Measurements from ENCODE around the gene WDR88. TPM values are rescaled to one million over a fixed set of nuclear protein-coding genes. Genes with fewer than 3 reads are reported as not detected.
"Not testable (repeated sequence)": the region's sequence is repeated elsewhere in the genome, so short reads cannot be mapped to it uniquely, and the experiment has no call there.

Gene WDR88
- total and polyA plus RNA-seq, 3 experiments from 2014 or later, result 0.25 TPM; not detected in 2

DNA sequence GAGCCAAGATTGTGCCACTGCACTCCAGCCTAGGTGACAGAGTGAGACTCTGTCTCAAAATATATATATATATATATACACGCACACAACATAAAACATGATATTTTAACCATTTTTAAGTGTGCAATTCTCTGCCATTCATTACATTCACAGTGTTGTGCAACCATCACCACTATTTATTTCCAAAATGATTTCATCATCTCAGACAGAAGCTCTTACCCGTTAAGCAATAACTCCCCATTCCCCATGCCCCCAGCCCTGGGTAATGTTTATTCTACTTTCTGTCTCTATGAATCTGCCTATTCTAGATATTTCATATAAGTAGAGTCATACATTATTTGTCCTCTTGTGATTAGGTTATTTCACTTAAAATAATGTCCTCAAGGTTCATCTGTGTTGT lies 20.3 kb downstream of the WDR88 start:
- POLR2A ChIA-PET, result no interaction called here
- H3K27me3 Mint-ChIP-seq, result peaks cover 0 to 1% of the 10 kb centered on the region in 2 donors
- H3K27ac Mint-ChIP-seq, result peak overlapping the region in 1 of 8 donors; percentile 62
- no peaks in the 10 kb centered on the region for H3K9me3 Mint-ChIP-seq
- H3K4me3 Mint-ChIP-seq, result no peak overlapping the region
- H3K36me3 Mint-ChIP-seq, result no peaks in the 10 kb centered on the region
- CTCF ChIA-PET, result interaction anchor here (1.7 kb wide), 1 partner anchor 257 kb away, joined by 3 read pairs; no protein-coding TSS in a partner anchor
- DNase-seq, result no peak
- H3K4me1 ChIP-seq (ENCODE audit: insufficient read depth, low read length), result no peaks in the 10 kb centered on the region
- H3K27ac ChIP-seq (ENCODE audit: low read depth, low read length), result no peak overlapping the region
- H3K27me3 ChIP-seq (ENCODE audit: insufficient read depth, low read length, poor library complexity, severe bottlenecking), result no peaks in the 10 kb centered on the region
- no peaks in the 10 kb centered on the region for H3K4me1 Mint-ChIP-seq
- no peaks in the 10 kb centered on the region for H3K9me3 ChIP-seq (ENCODE audit: low read length)
- H3K36me3 ChIP-seq (ENCODE audit: insufficient read depth, low read length), result no peaks in the 10 kb centered on the region
- H3K4me3 ChIP-seq (ENCODE audit: low read length), result no peak overlapping the region

GRCh38 chr19:33152625-33153024 lies 20.7 kb downstream of the WDR88 start:
- H3K27me3 Mint-ChIP-seq; H3K4me1 ChIP-seq (ENCODE audit: insufficient read depth, low read length); DNase-seq; H3K36me3 Mint-ChIP-seq; H3K4me3 Mint-ChIP-seq; H3K4me1 Mint-ChIP-seq; H3K27ac ChIP-seq (ENCODE audit: low read depth, low read length); H3K4me3 ChIP-seq (ENCODE audit: low read length); H3K9me3 Mint-ChIP-seq; H3K9me3 ChIP-seq (ENCODE audit: low read length); POLR2A ChIA-PET; H3K27me3 ChIP-seq (ENCODE audit: insufficient read depth, low read length, poor library complexity, severe bottlenecking); H3K36me3 ChIP-seq (ENCODE audit: insufficient read depth, low read length): not testable (repeated sequence)
- CTCF ChIA-PET, result interaction anchor here (0.8 to 1.7 kb wide), 2 partner anchors 24 to 257 kb away, joined by 3 read pairs; no protein-coding TSS in a partner anchor
- H3K27ac Mint-ChIP-seq, result peak overlapping the region in 1 of 8 donors; percentile 23

GRCh38 chr19:33154313-33154712 lies 22.4 kb downstream of the WDR88 start:
- H3K4me3 ChIP-seq (ENCODE audit: low read length); H3K9me3 ChIP-seq (ENCODE audit: low read length); H3K9me3 Mint-ChIP-seq; H3K36me3 ChIP-seq (ENCODE audit: insufficient read depth, low read length); H3K27ac ChIP-seq (ENCODE audit: low read depth, low read length); H3K36me3 Mint-ChIP-seq; H3K4me3 Mint-ChIP-seq; H3K27me3 ChIP-seq (ENCODE audit: insufficient read depth, low read length, poor library complexity, severe bottlenecking); H3K27me3 Mint-ChIP-seq; DNase-seq; POLR2A ChIA-PET: not testable (repeated sequence)
- Mint-ChIP-seq H3K4me1 (peaks cover 9 to 15% (median 12%) of the 10 kb centered on the region in 3 donors), H3K27ac (peak overlapping the region in 1 of 8 donors; percentile 32)
- CTCF ChIA-PET, result interaction anchor here (1.3 to 2.1 kb wide), 2 partner anchors 10 to 29 kb away, joined by 4 to 8 read pairs; no protein-coding TSS in a partner anchor
- peaks cover 11% of the 10 kb centered on the region for H3K4me1 ChIP-seq (ENCODE audit: insufficient read depth, low read length)

GRCh38 chr19:33156334-33156733 lies 24.4 kb downstream of the WDR88 start:
- peaks cover 28% of the 10 kb centered on the region for H3K4me1 ChIP-seq (ENCODE audit: insufficient read depth, low read length)
- H3K4me3 Mint-ChIP-seq, result no peak overlapping the region
- POLR2A ChIA-PET, result no interaction called here

GRCh38 chr19:33157906-33158305 lies 26.0 kb downstream of the WDR88 start:
- Mint-ChIP-seq H3K27me3 (peaks cover 0 to 1% of the 10 kb centered on the region in 2 donors), H3K4me1 (peaks cover 30 to 43% (median 40%) of the 10 kb centered on the region in 3 donors), H3K4me3 (peak overlapping the region in 1 of 7 donors; percentile 44), H3K27ac (peak overlapping the region in 6 of 8 donors; percentile 6 to 68 (median 58)), H3K9me3 (no peaks in the 10 kb centered on the region), H3K36me3 (no peaks in the 10 kb centered on the region)
- H3K27me3 ChIP-seq (ENCODE audit: insufficient read depth, low read length, poor library complexity, severe bottlenecking), result no peaks in the 10 kb centered on the region
- DNase-seq, result no peak
- no peak overlapping the region for H3K4me3 ChIP-seq (ENCODE audit: low read length)
- H3K4me1 ChIP-seq (ENCODE audit: insufficient read depth, low read length), result peaks cover 31% of the 10 kb centered on the region
- CTCF ChIA-PET, result interaction anchor here (9.5 kb wide), 1 partner anchor 18 kb away, joined by 80 read pairs; no protein-coding TSS in a partner anchor
- POLR2A ChIA-PET, result interaction anchor here (1.0 to 1.3 kb wide), 2 partner anchors 18 to 19 kb away, joined by 3 read pairs; no protein-coding TSS in a partner anchor
- no peak overlapping the region for H3K27ac ChIP-seq (ENCODE audit: low read depth, low read length)
- H3K9me3 ChIP-seq (ENCODE audit: low read length), result no peaks in the 10 kb centered on the region
- no peaks in the 10 kb centered on the region for H3K36me3 ChIP-seq (ENCODE audit: insufficient read depth, low read length)

More at GRCh38 chr19:33156334-33156733, 24.4 kb downstream of the WDR88 start:
- Mint-ChIP-seq H3K4me1 (peaks cover 25 to 36% (median 32%) of the 10 kb centered on the region in 3 donors), H3K36me3 (no peaks in the 10 kb centered on the region), H3K9me3 (no peaks in the 10 kb centered on the region), H3K27ac (no peak overlapping the region), H3K27me3 (peaks cover 0 to 1% of the 10 kb centered on the region in 2 donors)
- no peak overlapping the region for H3K27ac ChIP-seq (ENCODE audit: low read depth, low read length)
- no peak for DNase-seq
- CTCF ChIA-PET, result interaction anchor here (0.7 to 9.5 kb wide), 4 partner anchors 9 to 28 kb away, joined by 3 to 80 read pairs (median 6); no protein-coding TSS in a partner anchor
- no peaks in the 10 kb centered on the region for H3K36me3 ChIP-seq (ENCODE audit: insufficient read depth, low read length)
- H3K9me3 ChIP-seq (ENCODE audit: low read length), result no peaks in the 10 kb centered on the region
- no peaks in the 10 kb centered on the region for H3K27me3 ChIP-seq (ENCODE audit: insufficient read depth, low read length, poor library complexity, severe bottlenecking)
- H3K4me3 ChIP-seq (ENCODE audit: low read length), result no peak overlapping the region

- no peaks in the 10 kb centered on the region for H3K27me3 ChIP-seq (ENCODE audit: insufficient read depth, low read length, poor library complexity, severe bottlenecking)
- Mint-ChIP-seq H3K36me3 (no peaks in the 10 kb centered on the region), H3K27ac (peak overlapping the region in 6 of 8 donors; percentile 6 to 63 (median 56)), H3K4me3 (peak overlapping the region in 2 of 7 donors; percentile 15 to 44), H3K4me1 (peaks cover 30 to 43% (median 40%) of the 10 kb centered on the region in 3 donors), H3K9me3 (no peaks in the 10 kb centered on the region), H3K27me3 (peaks cover 0 to 1% of the 10 kb centered on the region in 2 donors)
- ChIA-PET POLR2A (interaction anchor here (1.3 to 4.5 kb wide), 2 partner anchors 18 to 19 kb away, joined by 3 to 62 read pairs; no protein-coding TSS in a partner anchor), CTCF (interaction anchor here (9.5 kb wide), 1 partner anchor 18 kb away, joined by 80 read pairs; no protein-coding TSS in a partner anchor)
- no peaks in the 10 kb centered on the region for H3K9me3 ChIP-seq (ENCODE audit: low read length)
- H3K27ac ChIP-seq (ENCODE audit: low read depth, low read length), result no peak overlapping the region
- no peak overlapping the region for H3K4me3 ChIP-seq (ENCODE audit: low read length)
- no peaks in the 10 kb centered on the region for H3K36me3 ChIP-seq (ENCODE audit: insufficient read depth, low read length)
- peaks cover 31% of the 10 kb centered on the region for H3K4me1 ChIP-seq (ENCODE audit: insufficient read depth, low read length)
- DNase-seq, result no peak
These were observed 26.5 kb downstream of the WDR88 start for GRCh38 chr19:33158365-33158764.

DNA sequence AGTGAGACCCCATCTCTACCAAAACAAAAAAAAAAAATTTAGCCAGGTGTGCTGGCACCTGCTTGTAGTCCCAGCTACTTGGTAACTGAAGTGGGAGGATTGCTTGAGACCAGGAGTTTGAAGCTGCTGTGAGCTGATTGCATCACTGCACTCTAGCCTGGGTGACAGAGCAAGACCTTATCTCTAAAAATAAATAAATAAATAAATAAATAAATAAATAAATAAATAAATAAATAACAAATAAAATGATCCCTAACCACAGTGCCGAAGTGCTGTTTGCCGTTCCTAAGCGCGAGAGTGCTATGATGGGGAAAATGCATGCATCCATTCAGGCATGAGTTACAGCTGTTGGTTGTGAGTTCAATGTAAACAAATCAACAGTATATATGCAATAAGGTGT lies 27.2 kb downstream of the WDR88 start:
- Histone ChIP-seq H3K9me3 (ENCODE audit: low read length) (no peaks in the 10 kb centered on the region), H3K27me3 (ENCODE audit: insufficient read depth, low read length, poor library complexity, severe bottlenecking) (no peaks in the 10 kb centered on the region), H3K27ac (ENCODE audit: low read depth, low read length) (no peak overlapping the region), H3K4me1 (ENCODE audit: insufficient read depth, low read length) (peaks cover 31% of the 10 kb centered on the region), H3K4me3 (ENCODE audit: low read length) (no peak overlapping the region), H3K36me3 (ENCODE audit: insufficient read depth, low read length) (no peaks in the 10 kb centered on the region)
- peaks cover 0 to 1% (median 0%) of the 10 kb centered on the region in 3 donors for H3K36me3 Mint-ChIP-seq
- no peaks in the 10 kb centered on the region for H3K9me3 Mint-ChIP-seq
- no peak for DNase-seq
- H3K27me3 Mint-ChIP-seq, result peaks cover 0 to 1% of the 10 kb centered on the region in 2 donors
- ChIA-PET POLR2A (interaction anchor here (4.5 kb wide), 1 partner anchor 17 kb away, joined by 62 read pairs; no protein-coding TSS in a partner anchor), CTCF (interaction anchor here (1.3 to 9.5 kb wide), 4 partner anchors 10 to 26 kb away, joined by 4 to 80 read pairs (median 11); no protein-coding TSS in a partner anchor)
- H3K27ac Mint-ChIP-seq, result peak overlapping the region in 1 of 8 donors; percentile 66
- peak overlapping the region in 1 of 7 donors; percentile 3 for H3K4me3 Mint-ChIP-seq
- peaks cover 30 to 43% (median 40%) of the 10 kb centered on the region in 3 donors for H3K4me1 Mint-ChIP-seq

GRCh38 chr19:33159893-33160292 lies 28.0 kb downstream of the WDR88 start:
- no peak for DNase-seq
- Mint-ChIP-seq H3K4me3 (peak overlapping the region in 5 of 7 donors; percentile 54 to 88 (median 73)), H3K27ac (peak overlapping the region; percentile 66 to 98 (median 90)), H3K4me1 (peaks cover 30 to 43% (median 40%) of the 10 kb centered on the region in 3 donors), H3K36me3 (peaks cover 0 to 3% (median 0%) of the 10 kb centered on the region in 3 donors), H3K9me3 (no peaks in the 10 kb centered on the region), H3K27me3 (peaks cover 0 to 1% of the 10 kb centered on the region in 2 donors)
- H3K36me3 ChIP-seq (ENCODE audit: insufficient read depth, low read length), result no peaks in the 10 kb centered on the region
- peaks cover 31% of the 10 kb centered on the region for H3K4me1 ChIP-seq (ENCODE audit: insufficient read depth, low read length)
- H3K27ac ChIP-seq (ENCODE audit: low read depth, low read length), result no peak overlapping the region
- CTCF ChIA-PET, result interaction anchor here (1.2 to 9.5 kb wide), 5 partner anchors 11 to 34 kb away, joined by 4 to 80 read pairs (median 6); no protein-coding TSS in a partner anchor
- H3K27me3 ChIP-seq (ENCODE audit: insufficient read depth, low read length, poor library complexity, severe bottlenecking), result no peaks in the 10 kb centered on the region
- no peaks in the 10 kb centered on the region for H3K9me3 ChIP-seq (ENCODE audit: low read length)
- H3K4me3 ChIP-seq (ENCODE audit: low read length), result peak overlapping the region; percentile 27
- POLR2A ChIA-PET, result interaction anchor here (1.2 to 4.5 kb wide), 2 partner anchors 10 to 17 kb away, joined by 5 to 62 read pairs; no protein-coding TSS in a partner anchor
